GM03348 (cell line): ENCODE measurements around the gene CTCFL.

Experiments
- DNase-seq: peaks from one replicate; pipeline ENCODE4 v3.0.0; 2012; ENCODE audit warnings: low spot score

Gene CTCFL

GRCh38 chr20:57524511-57525176, at the start of gene CTCFL:
Gene CTCFL, minus strand, starts transcription at chr20:57525140. Its CDS starts 935 bp downstream, at chr20:57524205.
- DNase-seq: no peak

GRCh38 chr20:57573894-57574293, 49.0 kb upstream of the CTCFL start:
- no peak for DNase-seq

GRCh38 chr20:57573242-57573641, 48.3 kb upstream of the CTCFL start:
- no peak for DNase-seq

GRCh38 chr20:57571782-57572416, 47.0 kb upstream of the CTCFL start:
- no peak for DNase-seq

GRCh38 chr20:57570920-57571319, 46.0 kb upstream of the CTCFL start:
- no peak for DNase-seq

- DNase-seq: no peak
Measured at GRCh38 chr20:57570145-57570850, 45.4 kb upstream of the CTCFL start.

- no peak for DNase-seq
Measured at GRCh38 chr20:57568960-57569359, 44.0 kb upstream of the CTCFL start.

GRCh38 chr20:57568088-57568896, 43.4 kb upstream of the CTCFL start:
- DNase-seq: no peak

GRCh38 chr20:57567471-57568079, 42.6 kb upstream of the CTCFL start:
- DNase-seq: no peak

- DNase-seq: no peak
Measured at GRCh38 chr20:57566803-57567459, 42.0 kb upstream of the CTCFL start.

GRCh38 chr20:57566399-57566798, 41.5 kb upstream of the CTCFL start:
- DNase-seq: no peak

- no peak for DNase-seq
Measured at GRCh38 chr20:57564951-57565642, 40.2 kb upstream of the CTCFL start.

GRCh38 chr20:57564180-57564802, 39.4 kb upstream of the CTCFL start:
- no peak for DNase-seq

GRCh38 chr20:57563522-57563921, 38.6 kb upstream of the CTCFL start:
- no peak for DNase-seq

- no peak for DNase-seq
Measured at GRCh38 chr20:57562541-57563465, 37.9 kb upstream of the CTCFL start.

- no peak for DNase-seq
Measured at GRCh38 chr20:57561356-57562279, 36.7 kb upstream of the CTCFL start.

- DNase-seq: no peak
Measured at GRCh38 chr20:57560554-57561355, 35.8 kb upstream of the CTCFL start, which contains the start of gene PCK1. Gene PCK1, plus strand, starts transcription at chr20:57561110. Its CDS starts 302 bp downstream, at chr20:57561412.
